RWPE2 (cell line): ENCODE data around the gene SIT1.

Experiments
- ATAC-seq: fragments of 200-7000 bp; cut with Tn5 transposase; 3 replicates; pipeline ENCODE4 v1.9.1; 2021; ENCODE audit warnings: low read depth
- DNase-seq: peaks from one replicate; pipeline ENCODE4 v3.0.0-alpha.2; 2020; ENCODE audit warnings: low spot score
- H3K27ac ChIP-seq: fragments of 450-650 bp; 2 replicates; pipeline ENCODE4 v1.5.1; 2017; ENCODE audit warnings: mild to moderate bottlenecking; ENCODE audit not compliant: poor library complexity, severe bottlenecking
- H3K27me3 ChIP-seq: fragments of 250-450 bp; sonication (Bioruptor Pico); 2 replicates; pipeline ENCODE4 v1.5.1; 2021; ENCODE audit warnings: mild to moderate bottlenecking, moderate library complexity; ENCODE audit not compliant: insufficient read depth, poor library complexity, severe bottlenecking
- H3K36me3 ChIP-seq: fragments of 250-450 bp; sonication (Bioruptor Pico); 2 replicates; pipeline ENCODE4 v1.5.1; 2020; ENCODE audit warnings: low read depth, mild to moderate bottlenecking, moderate library complexity
- H3K4me1 ChIP-seq: fragments of 250-450 bp; sonication (Bioruptor Pico); 2 replicates; pipeline ENCODE4 v1.5.1; 2021; ENCODE audit warnings: mild to moderate bottlenecking, moderate library complexity; ENCODE audit not compliant: insufficient read depth, poor library complexity, severe bottlenecking
- H3K4me3 ChIP-seq: fragments of 250-450 bp; sonication (Bioruptor Pico); 2 replicates; pipeline ENCODE4 v1.5.1; 2021; ENCODE audit warnings: mild to moderate bottlenecking, moderate library complexity; ENCODE audit not compliant: severe bottlenecking
- H3K9me3 ChIP-seq: fragments of 250-450 bp; sonication (Bioruptor Pico); 2 replicates; pipeline ENCODE4 v1.5.1; 2021; ENCODE audit warnings: mild to moderate bottlenecking, moderate library complexity; ENCODE audit not compliant: severe bottlenecking
- CTCF ChIP-seq: fragments of 450-650 bp; IDR thresholded peaks from one replicate; pipeline ENCODE4 v1.5.1; 2017; ENCODE audit warnings: mild to moderate bottlenecking, moderate library complexity; ENCODE audit not compliant: poor library complexity, severe bottlenecking

SIT1 gene

GRCh38 chr9:35619800-35620158 is 31.0 kb downstream of the SIT1 start:
- ATAC-seq: no peak
- TF ChIP-seq CTCF: no peak

GRCh38 chr9:35618854-35619799 is 31.6 kb downstream of the SIT1 start:
- Histone ChIP-seq H3K4me1 (no peaks in the 10 kb centered on the region), H3K4me3 (no peak overlapping the region), H3K36me3 (no peaks in the 10 kb centered on the region), H3K9me3 (no peaks in the 10 kb centered on the region), H3K27me3 (peaks cover 6% of the 10 kb centered on the region), H3K27ac (no peak overlapping the region)
- DNase-seq (no peak), ATAC-seq (no peak)
- no peak for TF ChIP-seq CTCF

More at GRCh38 chr9:35619800-35620158, 31.0 kb downstream of the SIT1 start:
- no peak overlapping the region for H3K4me3 ChIP-seq
- no peaks in the 10 kb centered on the region for H3K4me1 ChIP-seq
- no peak for DNase-seq
- H3K27me3 ChIP-seq: peaks cover 6% of the 10 kb centered on the region
- no peaks in the 10 kb centered on the region for H3K36me3 ChIP-seq
- H3K27ac ChIP-seq: no peak overlapping the region
- no peaks in the 10 kb centered on the region for H3K9me3 ChIP-seq

GRCh38 chr9:35618325-35618727 is 32.4 kb downstream of the SIT1 start, which contains the start of gene CD72:
TSS of gene CD72 (minus strand) at chr9:35618413. CDS start at chr9:35618303, 110 bp downstream.
- H3K4me1 ChIP-seq: no peaks in the 10 kb centered on the region

GRCh38 chr9:35617548-35617947 is 33.2 kb downstream of the SIT1 start:
- DNase-seq (no peak), ATAC-seq (no peak)
- TF ChIP-seq CTCF: no peak
- H3K27ac ChIP-seq: no peak overlapping the region
- no peaks in the 10 kb centered on the region for H3K9me3 ChIP-seq
- no peaks in the 10 kb centered on the region for H3K36me3 ChIP-seq
- peaks cover 6% of the 10 kb centered on the region for H3K27me3 ChIP-seq
- H3K4me3 ChIP-seq: no peak overlapping the region
- no peaks in the 10 kb centered on the region for H3K4me1 ChIP-seq

More at GRCh38 chr9:35618325-35618727, 32.4 kb downstream of the SIT1 start, which contains the start of gene CD72:
- no peak for TF ChIP-seq CTCF
- Histone ChIP-seq H3K4me3 (no peak within 1 kb of the TSS), H3K36me3 (no peaks in the 10 kb centered on the region), H3K9me3 (no peaks in the 10 kb centered on the region), H3K27me3 (peaks cover 6% of the 10 kb centered on the region), H3K27ac (no peak within 1 kb of the TSS)
- ATAC-seq: no peak
- DNase-seq: no peak
